Measurements from ENCODE around the gene UBR4.

The UBR4 gene

GRCh38 chr1:19068639-19069276 lies 141.3 kb downstream of the UBR4 start:
- no peak for DNase-seq

GRCh38 chr1:19067912-19068638 lies 142.0 kb downstream of the UBR4 start:
- DNase-seq, result no peak

DNA sequence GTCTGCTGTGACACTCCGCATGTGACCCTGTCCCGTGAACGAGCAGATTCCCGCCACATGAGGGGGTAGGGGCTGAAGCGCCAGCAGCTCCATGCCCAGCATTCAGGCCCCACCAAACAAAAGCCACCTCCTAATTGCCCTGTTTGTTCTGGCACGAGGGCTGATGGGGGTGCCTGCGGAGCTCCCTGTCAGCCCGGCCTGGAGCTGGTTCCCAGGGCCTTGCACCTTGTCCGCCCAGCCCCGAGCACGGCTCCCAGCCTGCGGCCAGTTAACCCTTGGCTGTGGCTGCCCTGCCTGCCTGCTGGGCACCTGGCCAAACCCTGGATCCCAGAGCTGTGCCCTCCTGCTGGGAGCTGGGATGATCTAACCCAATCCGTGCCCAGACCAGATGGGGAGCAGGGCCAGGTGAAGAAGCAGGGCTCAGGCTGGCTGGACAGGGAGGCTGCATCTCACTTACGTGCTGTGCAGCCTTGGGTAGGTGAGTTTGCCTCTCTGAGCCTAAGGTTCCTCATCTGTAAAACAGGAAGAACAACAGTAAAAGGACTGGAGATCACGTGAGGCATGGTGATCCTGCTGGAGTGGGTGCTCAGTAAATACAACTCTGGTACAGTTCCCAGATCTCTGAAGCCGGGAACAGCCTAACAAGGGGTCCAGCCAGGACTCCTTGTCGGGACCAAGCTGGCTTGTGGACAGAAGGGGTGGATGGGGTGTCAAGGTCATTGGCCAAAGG lies 142.7 kb downstream of the UBR4 start:
- DNase-seq, result no peak

- DNase-seq, result no peak
Measured at GRCh38 chr1:19066874-19067181, 143.2 kb downstream of the UBR4 start.

DNA sequence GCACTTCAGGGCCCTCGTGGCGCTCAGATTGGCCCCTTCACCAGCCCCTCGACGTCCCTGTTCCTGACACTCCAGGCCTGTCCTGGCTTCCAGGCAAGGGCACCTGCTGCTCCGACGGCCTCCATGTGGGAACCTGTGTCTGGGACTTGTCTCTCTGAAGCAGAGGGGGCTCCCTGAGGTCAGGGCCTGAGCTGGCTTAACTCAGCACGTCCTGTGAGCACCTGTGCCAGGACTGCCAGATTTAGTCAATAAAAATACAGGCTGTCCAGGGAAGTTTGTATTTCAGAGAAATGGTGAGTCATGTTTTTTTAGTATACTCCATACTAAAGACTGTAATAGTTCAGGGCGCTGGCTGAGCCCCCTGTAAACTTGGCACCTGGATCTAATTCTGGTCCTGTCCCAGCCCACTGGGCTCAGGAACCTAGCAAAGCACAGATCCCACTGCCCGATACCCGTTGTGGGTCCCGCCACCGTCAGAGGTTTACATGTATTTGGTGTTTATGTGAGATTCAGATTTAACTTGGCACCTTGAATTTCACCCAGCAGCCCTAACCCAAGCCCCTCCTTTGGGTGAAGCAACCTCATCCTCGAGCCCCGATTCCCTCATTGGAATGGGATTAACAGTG lies 143.7 kb downstream of the UBR4 start:
- no peak for DNase-seq

DNA sequence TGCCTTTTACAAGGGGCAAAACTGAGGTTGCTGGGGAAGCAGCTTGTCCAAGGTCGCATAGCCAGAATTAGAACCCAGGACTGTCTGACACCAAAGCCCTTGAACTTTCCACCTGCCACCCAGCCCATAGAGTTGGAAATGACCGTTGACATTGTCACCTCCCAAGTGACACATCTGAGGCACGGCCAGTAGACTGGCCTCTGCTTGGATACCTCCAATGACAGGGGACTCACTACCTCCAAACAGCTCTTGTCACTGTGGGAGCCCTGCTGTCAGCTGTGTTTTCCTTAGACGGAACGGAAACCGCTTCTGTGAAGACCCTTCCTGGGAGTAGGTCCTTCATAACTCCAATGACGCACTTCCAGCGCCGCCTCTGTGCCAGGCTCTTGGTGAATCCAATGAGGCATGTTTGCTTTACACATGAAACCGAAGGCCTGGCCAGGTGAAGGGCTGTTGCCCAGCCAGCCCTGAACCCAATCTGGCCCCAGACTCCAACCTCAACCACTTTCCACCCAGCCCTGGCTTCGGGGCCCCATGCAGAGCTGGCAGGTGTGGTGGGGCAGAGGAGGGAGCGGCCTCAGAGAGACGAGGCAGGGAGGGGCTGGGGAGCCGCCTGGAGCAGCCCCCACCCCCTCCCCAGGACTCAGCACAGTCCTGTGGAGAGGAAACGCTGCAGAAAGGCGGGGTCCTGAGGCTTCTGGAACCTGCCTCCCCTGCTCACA lies 144.4 kb downstream of the UBR4 start:
- no peak for DNase-seq

GRCh38 chr1:19064906-19065450 lies 145.1 kb downstream of the UBR4 start:
- no peak for DNase-seq

DNA sequence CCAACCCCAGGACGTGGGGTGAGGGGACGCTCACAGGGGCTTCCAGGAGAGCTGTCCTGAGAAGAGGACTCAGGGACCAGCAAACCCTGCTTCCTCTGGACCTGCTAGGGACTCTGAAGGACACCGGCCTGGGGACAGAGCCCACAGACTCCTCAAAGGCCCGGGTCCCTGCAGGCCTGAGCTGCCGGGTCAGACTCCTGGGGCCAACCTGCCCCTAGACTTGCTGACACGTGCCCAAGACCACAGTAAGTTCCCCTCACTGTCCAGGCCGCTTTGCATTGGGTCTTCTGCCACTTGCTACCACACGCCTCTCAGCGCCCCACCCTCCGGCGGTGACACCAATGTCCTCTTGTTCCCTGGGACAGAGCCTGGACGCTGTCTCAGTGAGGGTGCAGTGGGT lies 146.9 kb downstream of the UBR4 start:
- no peak for DNase-seq

DNA sequence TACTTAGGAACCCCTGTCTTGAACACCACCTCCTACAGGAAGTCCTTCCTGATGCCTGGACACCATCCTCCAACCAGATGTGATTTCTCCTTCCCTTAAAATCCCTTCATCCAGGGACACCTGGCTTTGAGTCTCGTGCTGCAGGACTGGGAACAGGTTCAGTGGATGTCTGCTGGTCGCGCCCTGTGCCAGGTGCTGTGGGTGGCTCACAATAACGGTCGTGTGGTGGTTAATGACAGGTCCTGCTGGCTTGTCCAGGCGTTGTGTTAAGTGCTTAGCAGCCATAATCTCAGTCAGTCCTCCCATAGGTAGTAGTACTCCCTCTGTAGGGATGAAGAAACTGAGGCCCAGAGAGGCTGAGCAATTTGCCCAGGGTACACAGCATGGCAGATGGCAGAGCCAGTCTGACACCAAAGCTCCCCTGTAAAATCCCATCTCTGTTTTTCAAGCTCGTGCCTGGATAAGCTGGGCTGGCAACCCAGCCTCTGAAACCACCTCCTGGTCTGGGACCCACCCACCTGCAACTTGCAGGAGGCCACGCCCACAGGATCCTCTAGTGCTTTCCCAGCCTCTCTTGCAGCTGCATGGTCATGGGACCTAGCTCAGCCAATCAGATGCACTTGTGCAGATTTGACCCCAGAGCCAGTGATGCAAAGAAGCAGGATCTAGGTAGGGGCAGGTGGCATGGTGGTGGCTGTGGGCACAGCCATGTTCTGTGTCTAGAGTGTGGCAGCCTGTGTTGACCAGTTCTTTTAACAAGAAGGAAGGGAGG lies 147.6 kb downstream of the UBR4 start:
- no peak for DNase-seq

- DNase-seq, result no peak
Measured at GRCh38 chr1:19061798-19062197, 148.3 kb downstream of the UBR4 start.

DNA sequence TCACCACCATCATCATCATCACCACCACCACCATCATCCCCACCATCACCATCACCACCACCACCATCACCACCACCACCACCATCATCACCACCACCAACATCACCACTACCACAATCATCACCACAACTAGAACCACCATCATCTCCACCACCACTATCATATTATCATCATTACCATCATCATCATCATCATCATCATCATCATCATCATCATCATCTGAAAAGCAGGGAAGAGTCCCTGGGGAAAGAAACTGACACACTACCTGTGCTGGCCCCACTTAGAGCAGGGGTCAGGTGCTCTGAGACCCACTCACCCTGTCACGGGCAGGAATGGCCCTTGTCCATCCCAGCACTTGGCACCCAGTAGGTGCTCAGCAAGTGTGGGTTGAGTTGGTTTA lies 148.7 kb downstream of the UBR4 start:
- no peak for DNase-seq

DNA sequence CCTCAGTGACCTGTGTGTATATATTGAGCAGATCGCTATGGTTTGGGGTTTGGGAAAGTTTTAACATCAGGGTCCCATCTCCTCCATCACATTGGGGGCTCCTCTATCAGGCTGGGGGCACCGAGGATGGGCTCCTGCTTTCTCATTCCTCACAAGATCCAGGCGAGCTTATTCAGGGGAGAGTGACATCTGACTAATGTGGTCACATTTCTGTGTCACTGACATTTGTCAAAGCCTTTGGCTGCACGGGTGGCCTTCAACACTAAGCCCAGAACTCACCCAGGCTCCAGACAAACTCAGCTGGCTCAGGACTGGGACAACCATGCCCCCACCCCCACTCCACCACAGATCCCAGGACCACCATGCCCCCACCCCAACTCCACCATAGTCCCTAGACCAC lies 150.3 kb downstream of the UBR4 start:
- no peak for DNase-seq

- DNase-seq, result no peak
Measured at GRCh38 chr1:19058476-19058797, 151.6 kb downstream of the UBR4 start.

- no peak for DNase-seq
Measured at GRCh38 chr1:19057784-19058475, 152.1 kb downstream of the UBR4 start.

DNA sequence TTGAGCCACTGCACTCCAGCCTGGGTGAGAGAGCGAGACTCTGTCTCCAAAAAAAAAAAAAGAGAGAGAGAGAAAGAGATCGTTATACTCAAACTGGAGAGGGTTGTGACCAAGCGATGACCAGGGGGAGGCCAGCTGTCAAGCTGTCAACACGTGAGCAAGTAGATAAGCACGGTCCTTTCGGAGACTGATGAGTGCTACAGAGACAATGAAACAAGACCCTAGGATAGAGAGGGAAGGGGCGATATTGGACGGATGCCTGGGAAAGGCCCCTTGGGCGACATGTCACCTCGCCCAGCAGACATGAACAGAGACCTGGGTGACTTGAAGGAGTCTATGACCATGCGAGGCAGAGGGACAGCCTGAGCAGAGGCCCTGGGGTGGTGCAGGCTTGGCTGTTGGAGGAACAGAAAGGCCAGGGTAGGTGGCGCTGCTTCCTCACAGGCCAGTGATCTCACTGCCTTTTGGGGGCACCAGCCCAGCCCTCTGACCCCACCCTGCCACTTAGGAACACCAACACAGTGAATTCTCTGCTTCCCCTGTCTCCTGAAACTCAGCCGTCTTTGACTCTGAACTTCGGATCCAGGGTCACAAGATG lies 152.8 kb downstream of the UBR4 start:
- no peak for DNase-seq

GRCh38 chr1:19055701-19056100 lies 154.4 kb downstream of the UBR4 start:
- no peak for DNase-seq

DNA sequence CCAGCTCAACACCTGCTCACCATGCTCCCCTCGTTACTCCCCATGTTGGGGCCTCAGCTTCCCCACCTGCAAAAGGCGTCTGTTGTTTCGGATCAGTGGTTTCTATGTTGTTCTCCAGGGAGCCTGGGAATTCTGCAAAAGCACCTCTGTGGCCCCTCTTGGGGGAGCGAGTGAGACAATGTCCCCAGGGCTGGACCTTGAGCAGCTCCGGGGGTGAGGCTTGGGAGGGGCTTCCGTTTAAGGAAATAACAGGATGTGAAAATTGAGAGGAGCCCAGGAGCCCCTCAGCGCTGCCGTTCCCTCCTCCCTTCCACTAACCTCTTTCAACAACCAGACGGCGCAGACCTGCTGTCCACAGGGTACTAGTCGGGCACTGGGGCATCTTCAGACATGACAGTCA lies 155.1 kb downstream of the UBR4 start:
- DNase-seq, result no peak

GRCh38 chr1:19054216-19054615 lies 155.8 kb downstream of the UBR4 start:
- no peak for DNase-seq

GRCh38 chr1:19053486-19053885 lies 156.6 kb downstream of the UBR4 start:
- no peak for DNase-seq

DNA sequence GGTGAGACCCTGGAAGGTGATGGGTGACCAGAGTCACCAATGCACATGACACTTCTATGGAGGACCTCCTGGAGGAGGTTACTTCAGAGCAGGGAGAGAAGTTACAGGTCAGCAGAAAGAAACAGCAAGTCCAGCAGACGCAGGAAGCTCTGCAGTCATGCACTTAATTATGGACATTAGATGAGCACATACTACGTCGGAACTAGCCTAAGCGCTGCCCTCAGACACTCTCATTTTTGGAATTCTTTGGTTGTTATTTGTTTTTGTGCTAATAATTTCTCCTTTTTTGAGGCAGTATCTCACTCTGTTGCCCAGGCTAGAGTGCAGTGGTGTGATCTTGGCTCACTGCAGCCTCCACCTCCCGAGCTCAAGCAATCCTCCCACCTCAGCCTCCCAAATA lies 160.3 kb downstream of the UBR4 start:
- no peak for DNase-seq

DNA sequence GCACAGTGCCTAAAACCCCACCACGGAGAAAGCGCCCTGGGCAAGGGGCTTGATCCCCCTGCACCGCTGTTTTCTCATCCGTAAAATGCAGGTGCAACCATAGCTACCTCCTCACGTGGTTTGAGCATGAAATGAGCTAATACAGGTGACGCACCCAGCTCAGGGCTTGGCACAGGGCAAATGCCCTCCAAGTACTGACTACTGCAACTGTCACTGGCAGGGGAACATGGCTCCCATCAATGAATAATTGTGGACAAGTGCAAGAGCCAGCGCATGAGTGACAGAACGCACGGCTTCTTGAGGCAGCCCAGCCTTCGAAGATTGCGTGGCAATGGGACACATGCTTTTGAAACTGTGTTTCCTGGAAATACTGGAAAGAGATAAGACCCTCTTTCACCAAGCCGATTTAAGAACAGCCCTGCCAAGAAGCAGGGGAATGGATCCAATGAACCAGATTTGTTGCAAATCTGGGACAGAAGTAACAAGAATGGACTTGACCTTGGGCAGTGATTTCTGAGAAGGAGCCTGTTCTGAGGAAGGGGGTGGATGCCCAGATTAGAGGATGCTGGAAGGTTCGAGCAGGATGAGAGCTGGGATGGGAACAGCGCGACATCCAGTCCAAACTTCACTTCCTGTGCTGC lies 160.8 kb downstream of the UBR4 start:
- no peak for DNase-seq
